RCC 7860 (cell line): Measurements from ENCODE around the gene SSH2.

Source experiments
- DNase-seq: peaks from one replicate; pipeline ENCODE4 v3.0.0-alpha.2; 2015; ENCODE audit warnings: low spot score
- FAIRE-seq: peaks from 2 replicates; lab custom pipeline; 2012; peaks lifted over from hg19 to GRCh38; lab: Jason Lieb, UNC

SSH2 gene

GRCh38 chr17:29642171-29642611 is 287.8 kb downstream of the SSH2 start:
- DNase-seq (no peak), FAIRE-seq (no peak)

DNA sequence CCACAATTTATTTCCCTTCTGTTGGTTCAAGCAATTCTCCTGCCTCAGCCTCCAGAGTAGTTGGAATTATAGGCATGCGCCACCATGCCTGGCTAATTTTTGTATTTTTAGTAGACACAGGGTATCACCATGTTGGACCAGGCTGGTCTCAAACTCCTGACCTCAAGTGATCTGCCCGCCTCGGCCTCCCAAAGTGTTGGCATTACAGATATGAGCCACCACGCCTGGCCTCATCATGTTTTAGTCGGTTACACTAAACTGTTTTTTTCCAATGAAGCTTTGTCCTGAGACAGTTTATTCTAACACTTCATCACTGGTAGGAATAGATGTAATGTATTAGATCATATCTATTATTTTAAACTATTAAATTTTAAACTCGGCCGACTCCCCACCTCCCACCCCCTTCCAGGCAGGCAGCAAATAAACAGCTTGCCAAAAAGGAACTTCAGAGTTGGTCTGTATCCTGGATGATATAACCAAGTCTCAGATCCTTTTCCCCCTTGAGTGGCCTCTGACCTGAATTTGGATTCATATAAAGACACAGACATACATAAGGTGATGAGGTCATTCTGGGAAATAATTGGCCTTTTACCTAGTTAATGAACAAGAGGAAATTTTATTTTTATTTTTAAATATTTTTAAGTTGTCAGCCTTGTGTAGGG is 288.9 kb downstream of the SSH2 start:
- DNase-seq: no peak
- no peak for FAIRE-seq

- DNase-seq (no peak), FAIRE-seq (no peak)
These were observed 289.6 kb downstream of the SSH2 start for GRCh38 chr17:29640413-29640812.

GRCh38 chr17:29633886-29634285 is 296.1 kb downstream of the SSH2 start:
- FAIRE-seq (no peak), DNase-seq (no peak)

- FAIRE-seq: no peak
- no peak for DNase-seq
These were observed 299.3 kb downstream of the SSH2 start for GRCh38 chr17:29630630-29631193.

DNA sequence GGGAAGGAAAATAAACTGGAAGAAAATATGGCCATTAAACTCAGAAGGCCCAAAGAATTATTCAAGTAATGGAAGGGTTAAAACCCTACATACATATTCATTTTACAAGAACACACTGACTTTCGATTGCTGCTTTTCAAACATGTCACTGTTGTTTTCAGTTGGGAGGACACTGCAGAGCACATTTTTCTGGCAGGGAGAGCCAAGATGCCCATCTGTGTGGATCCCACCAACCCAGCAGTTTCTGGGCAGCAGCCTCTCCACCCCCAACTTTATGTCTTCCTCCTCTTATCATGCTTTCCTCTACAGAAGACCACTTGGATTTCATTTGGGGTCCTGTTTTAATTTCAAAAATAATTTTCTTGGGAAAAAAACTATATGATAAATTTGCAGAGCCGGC is 300.2 kb downstream of the SSH2 start:
- DNase-seq (no peak), FAIRE-seq (no peak)

GRCh38 chr17:29628644-29629043 is 301.4 kb downstream of the SSH2 start:
- no peak for FAIRE-seq
- DNase-seq: no peak

GRCh38 chr17:29627951-29628350 is 302.1 kb downstream of the SSH2 start:
- DNase-seq (no peak), FAIRE-seq (no peak)

DNA sequence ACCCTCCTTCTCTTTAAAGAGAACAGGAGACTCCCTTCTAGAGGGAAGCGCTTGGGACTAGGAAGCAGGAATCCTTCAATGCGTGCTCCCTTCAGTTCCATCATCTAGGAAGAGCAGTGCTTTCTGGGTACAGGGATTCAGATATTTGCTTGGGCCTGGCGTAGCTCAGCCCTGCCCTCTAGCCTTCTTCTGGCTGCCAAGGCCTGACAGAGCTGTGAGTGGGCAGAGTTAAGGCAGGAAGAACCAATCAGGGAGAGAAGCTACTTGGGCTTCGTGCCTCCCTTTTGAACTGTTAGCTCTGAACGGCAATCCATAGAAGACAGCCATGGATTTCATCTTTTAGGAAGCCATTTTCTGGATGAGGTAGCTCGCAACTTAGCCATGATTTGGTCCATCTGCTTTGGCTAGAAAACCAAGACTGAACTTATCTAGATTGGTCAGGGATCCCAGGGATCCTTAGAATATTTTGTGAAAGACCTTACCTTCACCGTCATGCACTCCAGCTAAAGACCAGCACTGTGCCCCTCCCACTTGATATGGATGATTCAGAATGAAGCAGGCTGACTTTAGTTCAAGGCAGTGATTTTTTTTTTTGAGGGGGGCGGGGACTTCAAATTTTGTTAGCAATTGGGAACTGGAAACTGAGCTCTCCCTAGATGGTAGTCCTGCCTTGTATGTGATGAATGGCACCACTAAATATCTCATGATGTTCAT is 304.8 kb downstream of the SSH2 start:
- DNase-seq (no peak), FAIRE-seq (no peak)

DNA sequence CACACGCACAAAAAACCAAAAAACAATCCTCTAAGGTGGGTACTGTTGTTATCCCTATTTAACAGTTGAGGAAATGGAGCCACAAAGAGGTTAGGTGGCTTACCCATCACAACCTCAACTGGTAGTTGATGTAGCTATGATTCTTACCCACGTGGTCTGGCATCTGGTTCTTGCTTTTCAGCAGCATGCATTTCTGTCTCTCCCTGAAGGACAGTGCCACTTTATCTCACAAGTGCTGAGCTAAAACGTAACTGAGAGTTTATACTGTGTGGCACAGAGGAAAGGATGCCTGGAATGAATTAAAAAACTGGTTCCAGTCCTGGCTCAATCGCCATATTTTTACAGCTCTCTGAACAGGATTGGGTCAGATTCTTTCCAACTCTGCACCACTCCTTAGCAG is 305.4 kb downstream of the SSH2 start:
- no peak for DNase-seq
- no peak for FAIRE-seq

- FAIRE-seq: no peak
- no peak for DNase-seq
These were observed 306.8 kb downstream of the SSH2 start for GRCh38 chr17:29623283-29623647.

DNA sequence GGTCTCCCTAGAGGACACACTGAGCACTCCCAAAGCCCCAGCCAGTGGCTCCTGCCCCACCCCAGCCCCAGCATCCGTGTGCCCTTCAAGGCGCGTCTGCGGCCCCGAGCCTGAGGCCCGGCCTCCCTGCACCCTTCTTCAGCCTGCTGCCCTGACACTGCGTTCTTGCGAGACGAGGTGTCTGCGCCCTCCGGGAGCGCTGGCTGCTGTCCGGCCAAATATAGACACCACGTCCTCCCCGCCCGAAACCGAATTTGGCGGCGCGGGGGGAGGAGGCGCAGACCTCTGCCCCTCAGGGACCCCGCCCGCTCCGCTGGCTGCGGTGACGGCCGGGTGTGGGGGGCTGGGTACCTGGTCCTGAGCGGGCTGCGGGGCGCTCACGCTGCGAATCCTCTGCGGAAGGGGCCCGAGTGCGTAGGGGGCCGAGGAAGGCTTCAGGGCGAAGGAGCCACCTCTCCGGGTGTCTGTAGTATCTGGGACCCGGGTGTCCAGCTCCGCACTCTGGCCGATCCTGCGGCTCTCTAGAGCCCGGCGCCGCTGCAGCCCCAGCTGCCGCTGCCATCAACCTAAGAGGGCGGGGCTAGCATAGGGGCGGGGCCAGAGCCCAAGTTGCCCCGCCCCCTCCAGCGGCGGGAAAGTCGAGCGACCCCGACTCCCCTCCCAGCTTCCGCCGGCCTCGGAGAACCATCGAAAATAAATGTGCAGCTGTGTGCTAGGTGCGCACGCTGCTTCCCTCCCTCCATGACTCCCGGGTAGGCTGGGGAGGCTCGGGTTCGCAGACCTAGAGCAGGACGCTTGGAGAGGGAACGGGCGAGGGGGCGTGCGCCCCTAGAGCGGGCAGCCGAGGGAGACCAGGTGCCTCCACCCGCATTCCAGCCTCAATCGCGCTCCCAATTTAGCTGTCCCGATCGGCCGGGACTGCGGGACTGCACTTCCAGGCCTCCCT is 307.4 kb downstream of the SSH2 start, which contains the start of gene CORO6:
TSS of gene CORO6 (minus strand) at position 576 of the 946 bp plus-strand sequence. CDS start 1,491 bp downstream, outside the sequence.
- no peak for DNase-seq
- no peak for FAIRE-seq

GRCh38 chr17:29621751-29622194 is 308.3 kb downstream of the SSH2 start:
- DNase-seq: no peak
- FAIRE-seq: no peak

DNA sequence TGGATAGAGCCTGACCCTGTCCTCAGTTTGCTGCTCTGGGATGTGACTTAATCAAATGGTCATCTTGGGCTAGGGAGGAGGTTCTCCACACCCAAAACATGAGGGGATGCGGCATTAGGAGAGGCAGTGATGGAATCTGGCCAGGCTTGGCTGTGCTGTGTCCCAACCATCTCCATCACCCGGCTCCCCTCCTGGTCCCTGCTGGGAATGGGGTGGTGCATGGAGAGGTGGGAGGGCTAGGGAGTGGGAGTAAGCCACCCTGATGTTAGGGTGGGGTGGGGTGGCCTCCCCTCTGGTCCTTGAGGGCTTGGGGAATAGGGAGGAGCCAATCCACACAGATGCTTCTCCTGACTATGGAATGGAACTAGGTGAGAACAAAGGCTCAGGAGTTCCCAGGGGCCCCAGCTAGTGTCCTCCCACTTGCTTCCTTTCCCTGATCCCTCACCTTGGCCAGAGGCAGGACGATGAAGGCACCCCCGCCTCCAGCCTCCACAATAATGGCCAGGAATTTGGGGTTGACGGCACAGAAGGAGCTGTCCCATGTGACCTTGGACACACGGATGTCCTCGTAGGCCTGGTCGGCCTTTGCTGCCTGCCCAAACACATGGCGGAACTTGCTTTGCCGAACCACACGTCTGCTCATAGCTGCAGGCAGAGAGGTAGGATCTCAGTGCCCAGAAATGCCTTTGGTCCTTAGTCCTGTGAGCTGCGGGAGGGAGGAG is 309.1 kb downstream of the SSH2 start:
- DNase-seq: no peak
- FAIRE-seq: no peak

DNA sequence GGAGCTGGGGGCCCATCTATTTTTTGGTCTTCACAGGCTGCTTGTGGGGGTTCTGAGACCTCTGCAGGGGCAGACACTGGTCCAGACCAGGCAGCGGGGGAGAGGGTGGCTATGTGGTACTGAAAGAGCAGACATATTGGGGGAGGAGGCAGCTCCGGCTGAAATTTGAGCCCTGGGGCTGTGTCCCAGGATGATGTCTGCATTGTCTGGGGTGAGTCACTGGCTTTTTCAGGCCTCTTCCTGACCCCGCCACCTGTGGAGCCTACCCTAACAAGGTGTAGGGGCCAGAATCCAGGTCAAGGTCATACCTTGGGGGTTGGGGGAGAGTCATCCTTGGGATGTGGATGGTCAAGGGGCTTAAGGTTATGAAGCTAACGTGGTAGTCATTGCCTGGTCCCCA is 309.8 kb downstream of the SSH2 start:
- FAIRE-seq: no peak
- no peak for DNase-seq

DNA sequence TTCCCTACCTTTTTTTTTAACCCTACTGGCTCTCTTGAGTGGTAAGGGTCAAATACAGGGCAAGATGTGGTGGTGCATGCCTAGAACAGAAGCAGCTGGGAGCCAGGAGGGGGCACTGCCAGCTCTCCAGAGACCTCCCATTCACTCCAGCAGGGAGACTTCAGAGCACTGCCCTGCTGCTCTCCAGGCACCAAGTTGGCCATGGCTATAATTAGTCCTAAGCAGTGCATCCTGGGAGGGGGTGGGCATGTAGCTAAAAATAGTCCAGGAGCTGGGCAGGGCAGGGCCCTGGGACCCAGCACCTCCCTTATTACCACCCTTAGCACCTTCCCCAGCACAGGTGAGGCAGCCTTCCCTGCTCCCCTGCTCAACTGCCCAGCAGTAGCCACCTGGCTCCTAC is 310.8 kb downstream of the SSH2 start:
- DNase-seq: no peak
- FAIRE-seq: no peak

GRCh38 chr17:29618272-29619065 is 311.6 kb downstream of the SSH2 start:
- FAIRE-seq: no peak
- DNase-seq: no peak

- no peak for FAIRE-seq
- DNase-seq: no peak
These were observed 312.4 kb downstream of the SSH2 start for GRCh38 chr17:29617481-29618271.

GRCh38 chr17:29617125-29617480 is 312.9 kb downstream of the SSH2 start:
- DNase-seq (no peak), FAIRE-seq (no peak)
